DND-41 (cell line): ENCODE data around the gene CLTCL1.
"Not testable (repeated sequence)": the region's sequence is repeated elsewhere in the genome, so short reads cannot be mapped to it uniquely, and the experiment has no call there.

Experiments
- ATAC-seq: fragments of 200-7000 bp; cut with Tn5 transposase; 3 replicates; pipeline ENCODE4 v1.9.1; 2021; ENCODE audit warnings: low read depth; ENCODE audit not compliant: insufficient read depth
- DNase-seq: peaks from one replicate; pipeline ENCODE4 v3.0.0-alpha.2; 2020
- H2AFZ ChIP-seq: 2 replicates; pipeline ENCODE4 v1.6.0; 2012; ENCODE audit warnings: low read depth, low read length
- H3K27ac ChIP-seq: 2 replicates; pipeline ENCODE4 v1.5.1; 2012; ENCODE audit warnings: low read length, inconsistent platforms
- H3K27me3 ChIP-seq: fragments of 200-600 bp; sonication (generic); 2 replicates; pipeline ENCODE4 v1.6.0; 2012; ENCODE audit warnings: low read length, mild to moderate bottlenecking, inconsistent platforms; ENCODE audit not compliant: insufficient read depth, poor library complexity
- H3K36me3 ChIP-seq: 2 replicates; pipeline ENCODE4 v1.5.1; 2012; ENCODE audit warnings: low read length, inconsistent platforms; ENCODE audit not compliant: insufficient read depth
- H3K4me1 ChIP-seq: 2 replicates; pipeline ENCODE4 v1.5.1; 2012; ENCODE audit warnings: mild to moderate bottlenecking, low read length; ENCODE audit not compliant: insufficient read depth
- H3K4me2 ChIP-seq: 2 replicates; pipeline ENCODE4 v1.6.0; 2012; ENCODE audit warnings: mild to moderate bottlenecking, moderate library complexity, low read length, inconsistent platforms; ENCODE audit not compliant: insufficient read depth
- H3K4me3 ChIP-seq, 2 experiments: fragments of 200-600 bp in 1 of 2; shearing (Covaris generic) in 1 of 2; 2 replicates each; pipeline ENCODE4 v1.5.1; 2012 to 2016; ENCODE audit warnings: inconsistent platforms in 2 of 2, low read length in 2 of 2, mild to moderate bottlenecking in 2 of 2, low read depth in 1 of 2, moderate library complexity in 1 of 2
- H3K79me2 ChIP-seq: 2 replicates; pipeline ENCODE4 v1.6.0; 2012; ENCODE audit warnings: low read length, inconsistent platforms; ENCODE audit not compliant: insufficient read depth
- H3K9ac ChIP-seq: 2 replicates; pipeline ENCODE4 v1.6.0; 2012; ENCODE audit warnings: low read depth, mild to moderate bottlenecking, inconsistent platforms, low read length, moderate library complexity
- H3K9me3 ChIP-seq: 2 replicates; pipeline ENCODE4 v1.5.1; 2012; ENCODE audit warnings: low read length, moderate library complexity, mild to moderate bottlenecking, inconsistent platforms; ENCODE audit not compliant: insufficient read depth, severe bottlenecking
- H4K20me1 ChIP-seq: 2 replicates; pipeline ENCODE4 v1.6.0; 2012; ENCODE audit warnings: low read length; ENCODE audit not compliant: insufficient read depth
- EZH2 ChIP-seq: IDR thresholded peaks from 3 replicates; pipeline ENCODE4 v1.6.1; 2012; ENCODE audit warnings: borderline replicate concordance, low read depth, mild to moderate bottlenecking, moderate library complexity, low read length, inconsistent platforms; ENCODE audit not compliant: severe bottlenecking
- TF ChIP-seq, protein P1 (sequence below): IDR thresholded peaks from 2 replicates; pipeline ENCODE4 v1.5.1; 2012; ENCODE audit warnings: borderline replicate concordance, low read length, moderate library complexity, mild to moderate bottlenecking; ENCODE audit not compliant: poor library complexity, severe bottlenecking; ENCODE audit errors: extremely low read depth

CLTCL1 gene

DNA sequence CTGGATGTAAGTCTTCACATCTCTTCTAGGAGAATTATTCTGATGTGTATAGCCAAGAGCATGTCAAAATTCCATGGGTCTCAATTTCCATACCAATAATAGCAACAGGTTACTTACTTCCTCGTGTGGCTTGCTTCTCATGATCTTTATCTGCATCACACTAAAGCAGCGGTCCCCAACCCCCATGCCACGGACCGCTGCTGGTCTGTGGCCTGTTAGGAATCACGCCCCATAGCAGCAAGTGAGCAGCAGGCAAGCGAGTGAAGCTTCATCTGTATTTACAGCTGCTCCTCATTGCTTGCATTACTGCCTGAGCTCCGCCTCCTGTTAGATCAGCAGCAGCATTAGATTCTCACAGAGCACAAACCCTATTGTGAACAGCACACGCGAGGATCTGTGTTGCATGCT is 84.1 kb downstream of the CLTCL1 start:
- Histone ChIP-seq H3K4me3 (no peak overlapping the region), H3K4me2 (no peak overlapping the region), H4K20me1 (no peaks in the 10 kb centered on the region), H2AFZ (no peak overlapping the region), H3K27ac (no peak overlapping the region), H3K36me3 (peaks cover 5% of the 10 kb centered on the region; the same call in 1 of the 2 replicates), H3K4me1 (no peaks in the 10 kb centered on the region), H3K27me3 (no peaks in the 10 kb centered on the region), H3K79me2 (no peaks in the 10 kb centered on the region), H3K9ac (no peak overlapping the region), H3K9me3 (no peaks in the 10 kb centered on the region)
- TF ChIP-seq, protein P1, sequence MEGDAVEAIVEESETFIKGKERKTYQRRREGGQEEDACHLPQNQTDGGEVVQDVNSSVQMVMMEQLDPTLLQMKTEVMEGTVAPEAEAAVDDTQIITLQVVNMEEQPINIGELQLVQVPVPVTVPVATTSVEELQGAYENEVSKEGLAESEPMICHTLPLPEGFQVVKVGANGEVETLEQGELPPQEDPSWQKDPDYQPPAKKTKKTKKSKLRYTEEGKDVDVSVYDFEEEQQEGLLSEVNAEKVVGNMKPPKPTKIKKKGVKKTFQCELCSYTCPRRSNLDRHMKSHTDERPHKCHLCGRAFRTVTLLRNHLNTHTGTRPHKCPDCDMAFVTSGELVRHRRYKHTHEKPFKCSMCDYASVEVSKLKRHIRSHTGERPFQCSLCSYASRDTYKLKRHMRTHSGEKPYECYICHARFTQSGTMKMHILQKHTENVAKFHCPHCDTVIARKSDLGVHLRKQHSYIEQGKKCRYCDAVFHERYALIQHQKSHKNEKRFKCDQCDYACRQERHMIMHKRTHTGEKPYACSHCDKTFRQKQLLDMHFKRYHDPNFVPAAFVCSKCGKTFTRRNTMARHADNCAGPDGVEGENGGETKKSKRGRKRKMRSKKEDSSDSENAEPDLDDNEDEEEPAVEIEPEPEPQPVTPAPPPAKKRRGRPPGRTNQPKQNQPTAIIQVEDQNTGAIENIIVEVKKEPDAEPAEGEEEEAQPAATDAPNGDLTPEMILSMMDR: no peak
- TF ChIP-seq EZH2: no peak
- DNase-seq (no peak), ATAC-seq (no peak)

DNA sequence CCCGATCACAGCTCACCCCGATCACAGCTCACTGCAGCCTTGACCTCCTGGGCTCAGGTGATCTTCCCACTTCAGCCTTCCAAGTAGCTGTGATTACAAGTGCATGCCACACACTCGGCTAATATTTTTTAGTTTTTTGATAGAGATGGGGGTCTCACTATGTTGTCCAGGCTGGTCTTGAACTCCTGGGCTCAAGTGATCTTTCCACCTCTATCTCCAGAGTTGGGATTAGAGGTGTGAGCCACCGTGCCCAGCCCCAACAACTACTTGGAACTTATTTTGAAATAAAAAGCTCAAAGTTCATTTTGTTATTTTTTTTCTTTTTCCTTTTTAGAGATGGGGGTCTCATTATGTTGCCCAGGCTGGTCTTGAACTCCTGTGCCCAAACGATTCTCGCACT is 85.2 kb downstream of the CLTCL1 start:
- no peak overlapping the region for H3K27ac ChIP-seq

GRCh38 chr22:19204640-19205039 is 86.9 kb downstream of the CLTCL1 start:
- Histone ChIP-seq H3K4me3 (no peak overlapping the region), H3K79me2 (no peaks in the 10 kb centered on the region), H3K4me1 (no peaks in the 10 kb centered on the region), H2AFZ (no peak overlapping the region), H3K9me3 (no peaks in the 10 kb centered on the region), H3K4me2 (no peak overlapping the region), H3K36me3 (no peaks in the 10 kb centered on the region), H3K9ac (no peak overlapping the region), H3K27ac (no peak overlapping the region), H3K27me3 (no peaks in the 10 kb centered on the region), H4K20me1 (no peaks in the 10 kb centered on the region)
- ATAC-seq (no peak), DNase-seq (no peak)
- no peak for TF ChIP-seq EZH2
- TF ChIP-seq, protein P1: no peak

More for the DNA sequence above, 85.2 kb downstream of the CLTCL1 start:
- Histone ChIP-seq H3K4me3 (no peak overlapping the region), H3K27me3 (no peaks in the 10 kb centered on the region), H3K36me3 (peaks cover 5% of the 10 kb centered on the region; the same call in 1 of the 2 replicates), H3K4me1 (no peaks in the 10 kb centered on the region), H3K79me2 (no peaks in the 10 kb centered on the region), H2AFZ (no peak overlapping the region), H3K9me3 (no peaks in the 10 kb centered on the region), H4K20me1 (no peaks in the 10 kb centered on the region), H3K9ac (no peak overlapping the region), H3K4me2 (no peak overlapping the region)
- TF ChIP-seq, protein P1: no peak
- TF ChIP-seq EZH2: no peak
- no peak for DNase-seq
- no peak for ATAC-seq

GRCh38 chr22:19203834-19204233 is 87.7 kb downstream of the CLTCL1 start:
- no peak overlapping the region for H2AFZ ChIP-seq
- H3K36me3 ChIP-seq: no peaks in the 10 kb centered on the region
- no peaks in the 10 kb centered on the region for H3K79me2 ChIP-seq
- TF ChIP-seq, protein P1: no peak
- TF ChIP-seq EZH2: no peak
- no peaks in the 10 kb centered on the region for H3K4me1 ChIP-seq
- no peak overlapping the region for H3K4me3 ChIP-seq
- no peaks in the 10 kb centered on the region for H3K27me3 ChIP-seq
- no peak overlapping the region for H3K9ac ChIP-seq
- no peak overlapping the region for H3K4me2 ChIP-seq
- H3K27ac ChIP-seq: no peak overlapping the region
- no peak for ATAC-seq
- no peaks in the 10 kb centered on the region for H4K20me1 ChIP-seq
- no peak for DNase-seq
- H3K9me3 ChIP-seq: no peaks in the 10 kb centered on the region

DNA sequence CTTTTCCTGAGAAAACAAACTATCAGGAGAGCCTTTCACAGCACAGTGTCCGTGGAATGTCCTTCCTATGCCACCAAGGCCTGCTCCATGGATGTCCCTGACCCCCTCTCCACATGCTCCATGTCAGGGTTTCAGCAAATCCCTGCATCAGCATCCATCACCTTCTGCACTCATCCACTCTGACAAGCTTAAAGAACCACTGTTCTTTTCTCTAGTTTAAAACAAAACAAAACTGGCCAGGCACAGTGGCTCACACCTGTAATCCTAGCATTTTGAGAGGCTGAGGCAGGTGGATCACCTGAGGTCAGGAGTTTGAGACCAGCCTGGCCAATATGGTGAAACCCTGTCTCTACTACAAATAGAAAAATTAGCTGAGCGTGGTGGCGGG is 88.7 kb downstream of the CLTCL1 start:
- not testable (repeated sequence) for H3K36me3 ChIP-seq, ATAC-seq, H3K4me2 ChIP-seq, H3K4me1 ChIP-seq, H3K27ac ChIP-seq, H3K4me3 ChIP-seq, H3K79me2 ChIP-seq, H3K9me3 ChIP-seq, DNase-seq, H2AFZ ChIP-seq, H3K27me3 ChIP-seq, H3K9ac ChIP-seq, H4K20me1 ChIP-seq
